Omental fat pad (tissue), 4 donors: ENCODE results near the gene RASD2. TPM values are rescaled to one million over a fixed set of nuclear protein-coding genes. Genes with fewer than 3 reads are reported as not detected.
"Not testable (repeated sequence)": the region's sequence is repeated elsewhere in the genome, so short reads cannot be mapped to it uniquely, and the experiment has no call there.

Experiments used
- ATAC-seq: fragments of 150-250 bp; one replicate; pipeline ENCODE4 v1.9.1; 2016; ENCODE audit warnings: mild to moderate bottlenecking, moderate library complexity; ENCODE audit not compliant: low FRiP score
- DNase-seq: peaks from one replicate; pipeline ENCODE4 v3.0.0-alpha.2; 2019; ENCODE audit warnings: low spot score
- CTCF ChIP-seq, 3 donors: fragments of 450-650 bp; IDR thresholded peaks; one replicate each; pipeline ENCODE4 v1.5.1; 2016 to 2017; ENCODE audit warnings: antibody characterized with exemption in 3 of 3, mild to moderate bottlenecking in 3 of 3, moderate library complexity in 2 of 3
- total RNA-seq, 4 donors: library from RNA; depleted of rRNA; stranded (reverse); fragments of >200 nt; gene quantifications; one replicate each; pipeline ENCODE4 v1.1.0, GENCODE V29; 2016

Gene RASD2
- total RNA-seq, 4 donors from 2014 or later = 0.19 to 2.8 (median 0.57) TPM

DNA sequence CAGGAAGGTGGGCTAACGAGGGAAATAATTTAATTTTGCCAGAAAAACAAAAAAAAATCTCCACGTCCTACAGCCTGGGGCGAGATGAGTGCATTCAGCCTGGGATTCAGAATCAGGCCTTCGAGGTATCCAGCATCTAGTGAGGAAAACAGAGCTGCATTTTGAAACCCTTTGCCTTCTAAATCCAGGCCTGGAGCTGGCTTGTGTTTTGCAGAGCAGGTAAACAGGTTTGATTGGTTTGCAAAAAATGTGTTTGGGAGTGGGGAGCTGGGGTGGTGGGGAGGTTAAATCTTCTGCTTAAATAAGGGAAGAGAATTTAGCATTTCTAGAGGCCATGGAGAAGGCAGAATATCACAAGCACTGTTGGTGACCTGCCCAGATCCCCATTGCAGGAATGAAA is 29.7 kb upstream of the RASD2 start:
- DNase-seq (no peak), ATAC-seq (no peak)
- TF ChIP-seq CTCF (IDR thresholded peaks at IDR 0.05) = no peak

DNA sequence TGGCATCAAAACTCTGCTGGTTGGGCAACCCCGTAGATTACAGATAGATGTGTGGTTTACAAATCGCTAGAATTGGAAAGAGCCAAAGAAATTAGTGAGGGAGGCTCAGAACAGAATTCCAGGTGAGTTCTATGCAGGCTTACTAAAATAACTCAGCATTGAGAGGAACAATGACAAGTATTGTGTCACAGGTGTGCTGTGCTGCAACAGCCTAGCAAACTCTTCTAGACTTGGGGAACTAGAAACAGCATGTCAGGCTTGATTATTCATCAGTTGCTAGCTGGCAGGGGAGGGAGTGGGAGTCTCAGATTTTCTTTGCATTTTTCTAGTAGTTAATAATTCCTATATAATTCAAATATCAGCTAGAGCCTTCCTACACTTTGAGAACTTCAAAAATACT is 26.3 kb upstream of the RASD2 start:
- TF ChIP-seq CTCF (IDR thresholded peaks at IDR 0.05) = no peak
- DNase-seq (no peak), ATAC-seq (no peak)

DNA sequence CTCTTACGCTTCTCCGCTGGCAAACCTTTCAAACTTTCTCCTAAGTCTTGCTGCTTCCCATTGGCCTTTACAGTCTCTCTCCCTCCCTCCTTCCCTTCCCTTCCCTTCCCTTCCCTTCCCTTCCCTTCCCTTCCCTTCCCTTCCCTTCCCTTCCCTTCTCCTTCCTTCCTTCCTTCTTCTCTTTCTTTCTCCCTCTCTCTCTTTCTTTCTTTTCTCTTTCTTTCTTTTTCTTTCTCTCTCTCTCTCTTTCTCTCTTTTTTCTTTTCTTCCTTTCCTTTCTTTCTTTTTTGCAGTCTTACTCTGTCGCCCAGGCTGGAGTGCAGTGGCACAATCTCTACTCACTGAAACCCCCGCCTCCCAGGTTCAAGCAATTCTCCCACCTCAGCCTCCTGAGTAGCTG is 24.7 kb upstream of the RASD2 start:
- not testable (repeated sequence) for ATAC-seq, DNase-seq

DNA sequence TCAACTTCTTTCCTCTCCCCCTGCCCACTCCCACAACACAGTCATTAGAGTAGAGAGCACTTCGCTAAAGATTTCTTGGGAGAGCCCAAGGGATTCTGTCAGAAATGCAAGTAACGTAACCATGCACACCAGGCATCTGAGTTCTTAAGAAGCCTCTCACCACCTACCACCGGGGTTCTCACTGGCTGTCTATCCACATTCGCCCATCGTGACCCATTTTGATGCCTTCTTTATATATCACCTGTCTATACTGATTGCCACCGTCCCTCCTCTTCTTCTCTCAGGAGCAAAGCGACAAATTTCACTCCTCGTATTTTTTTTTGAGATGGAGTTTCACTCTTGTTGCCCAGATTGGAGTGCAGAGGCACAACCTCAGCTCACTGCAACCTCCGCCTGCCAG is 23.9 kb upstream of the RASD2 start:
- ATAC-seq = no peak
- no peak for TF ChIP-seq CTCF (IDR thresholded peaks at IDR 0.05)
- DNase-seq = no peak

DNA sequence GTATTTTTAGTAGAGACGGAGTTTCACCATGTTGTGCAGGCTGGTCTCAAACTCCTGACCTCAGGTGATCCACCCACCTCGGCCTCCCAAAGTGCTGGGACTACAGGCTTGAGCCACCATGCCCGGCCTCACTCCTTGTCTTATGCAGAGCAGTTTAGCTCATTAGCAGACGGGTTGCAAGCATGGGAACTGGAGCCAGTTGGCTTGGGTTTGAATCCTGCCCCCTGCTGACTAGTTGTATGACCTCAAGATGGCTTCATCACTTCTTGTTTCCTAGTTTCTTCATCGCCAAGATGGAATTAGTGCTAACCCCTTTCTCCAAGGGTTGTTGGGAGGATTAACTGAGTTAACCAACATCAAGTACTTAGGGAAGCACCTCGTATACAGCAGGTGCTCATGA is 23.4 kb upstream of the RASD2 start:
- DNase-seq (no peak), ATAC-seq (no peak)
- TF ChIP-seq CTCF (IDR thresholded peaks at IDR 0.05) = no peak

- DNase-seq = no peak
- no peak for TF ChIP-seq CTCF (IDR thresholded peaks at IDR 0.05)
- ATAC-seq = no peak
Measured at GRCh38 chr22:35517769-35518530, 22.7 kb upstream of the RASD2 start.

DNA sequence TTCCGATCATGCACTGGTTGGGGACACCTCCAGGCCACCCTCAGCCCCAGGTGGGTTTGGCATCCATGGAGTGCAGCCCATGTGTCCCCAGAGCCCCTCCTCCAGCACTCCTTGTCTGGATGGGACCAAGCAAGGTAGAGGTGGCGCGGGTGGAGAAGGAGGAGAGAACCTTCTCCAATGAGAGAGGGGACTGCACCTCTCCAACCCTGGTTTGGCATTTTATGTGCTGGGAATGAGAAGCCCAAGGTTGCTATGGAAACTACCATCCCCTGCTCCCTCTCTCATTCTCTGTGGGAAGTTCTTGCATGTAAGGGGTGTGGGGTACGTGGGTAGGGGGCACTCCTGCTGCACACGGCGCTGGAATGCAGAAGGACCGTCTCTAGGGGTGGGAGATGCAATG is 21.8 kb upstream of the RASD2 start:
- TF ChIP-seq CTCF (IDR thresholded peaks at IDR 0.05) = no peak
- ATAC-seq (no peak), DNase-seq (no peak)
